ENCODE results near the gene CEP85. TPM values are rescaled to one million over a fixed set of nuclear protein-coding genes. Genes with fewer than 3 reads are reported as not detected.

Gene CEP85
- total and polyA plus RNA-seq, 2 of the 13 experiments (the other 11 are each of a cell fraction or from before 2014, with no cell fraction given): 16.1 to 26.7 TPM

GRCh38 chr1:26233903-26234643 is at the start of gene CEP85 (continued):
- TF ChIP-seq ZBTB34 (CRISPR knock-in tag; IDR thresholded peaks at IDR 0.05) (peak; percentile 22; the same call in 1 of the 2 replicates), ATF7 (IDR thresholded peaks at IDR 0.05) (no peak), ATF7 (CRISPR knock-in tag; IDR thresholded peaks at IDR 0.05) (0 out of 2 replicates have a peak, but pooled peaks have one; percentile 29), ISL2 (CRISPR knock-in tag; IDR thresholded peaks at IDR 0.05) (peak; percentile 10; the same call in 1 of the 2 replicates), FOXK2 (IDR thresholded peaks at IDR 0.05) (no peak), STAT6 (CRISPR knock-in tag; IDR thresholded peaks at IDR 0.05; ENCODE audit: borderline replicate concordance) (peak; percentile 18; the same call in 1 of the 2 replicates), SAP130 (CRISPR knock-in tag; IDR thresholded peaks at IDR 0.05; ENCODE audit: low read depth) (peak; percentile 80), ZNF503 (CRISPR knock-in tag; IDR thresholded peaks at IDR 0.05) (no peak), PREB (CRISPR knock-in tag; IDR thresholded peaks at IDR 0.05) (no peak), TBP (CRISPR knock-in tag; IDR thresholded peaks at IDR 0.05) (no peak), KLF13 (CRISPR knock-in tag; IDR thresholded peaks at IDR 0.05) (no peak), PLSCR1 (CRISPR knock-in tag; IDR thresholded peaks at IDR 0.05; ENCODE audit: borderline replicate concordance) (no peak), ZNF550 (CRISPR knock-in tag; IDR thresholded peaks at IDR 0.05; ENCODE audit: borderline replicate concordance) (peak; percentile 77; the same call in 1 of the 2 replicates), SATB2 (CRISPR knock-in tag; IDR thresholded peaks at IDR 0.05) (no peak), JUN (CRISPR knock-in tag; IDR thresholded peaks at IDR 0.05) (no peak), ZNF501 (CRISPR knock-in tag; IDR thresholded peaks at IDR 0.05) (peak; percentile 64; the same call in 1 of the 2 replicates), RNF2 (conservative IDR thresholded peaks at IDR 0.05; ENCODE audit: low read depth) (peak; percentile 64; the same call in 1 of the 2 replicates), HINFP (CRISPR knock-in tag; IDR thresholded peaks at IDR 0.05; ENCODE audit: low read depth) (peak; percentile 76; the same call in 1 of the 2 replicates)

All from HepG2 (cell line).